GM19372 (cell line): ENCODE measurements around the gene EFR3B.
"Not testable (repeated sequence)": the region's sequence is repeated elsewhere in the genome, so short reads cannot be mapped to it uniquely, and the experiment has no call there.

Experiments used
- ATAC-seq: cut with Tn5 transposase; IDR thresholded peaks from one replicate; pipeline ENCODE4 v1.9.1; 2021; ENCODE audit warnings: mild to moderate bottlenecking, low read depth, moderate library complexity; ENCODE audit not compliant: unreplicated experiment

Gene EFR3B

DNA sequence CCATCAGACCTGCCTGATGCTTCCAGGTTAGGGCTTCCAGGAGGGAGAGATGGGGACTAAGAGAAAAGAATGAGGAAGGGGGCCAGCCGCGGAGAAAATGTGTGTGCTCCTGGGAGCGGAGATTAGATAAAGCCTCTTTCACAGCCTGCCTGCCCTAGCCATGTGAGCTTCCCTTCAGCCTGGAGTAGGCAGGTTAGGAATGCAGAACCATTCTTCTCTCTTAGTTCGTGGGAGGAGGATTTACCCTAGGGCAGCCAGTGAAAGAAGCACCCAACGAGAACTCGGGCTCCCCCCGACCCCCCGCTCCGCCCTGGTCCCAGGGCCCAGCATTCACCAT, 90.4 kb downstream of the EFR3B start:
- no peak for ATAC-seq

DNA sequence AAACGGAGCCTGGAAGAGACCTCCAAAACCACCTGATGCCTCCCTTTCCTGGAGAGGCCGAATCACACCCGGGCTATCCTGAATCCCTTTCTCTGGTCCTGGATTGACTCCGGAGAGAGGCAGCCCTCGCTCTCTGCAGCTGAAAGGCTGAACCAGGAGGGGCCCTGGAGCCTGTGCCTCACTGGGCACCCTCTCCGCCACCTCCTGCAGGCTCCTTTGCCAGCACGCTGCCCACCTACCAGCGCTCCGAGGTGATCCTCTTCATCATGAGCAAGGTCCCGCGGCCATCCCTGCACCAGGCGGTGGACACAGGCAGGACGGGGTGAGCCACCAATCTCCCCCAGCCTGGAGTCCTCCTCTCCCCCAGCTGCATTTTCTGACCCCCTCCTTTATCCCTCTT, 90.8 kb downstream of the EFR3B start:
- ATAC-seq: no peak

DNA sequence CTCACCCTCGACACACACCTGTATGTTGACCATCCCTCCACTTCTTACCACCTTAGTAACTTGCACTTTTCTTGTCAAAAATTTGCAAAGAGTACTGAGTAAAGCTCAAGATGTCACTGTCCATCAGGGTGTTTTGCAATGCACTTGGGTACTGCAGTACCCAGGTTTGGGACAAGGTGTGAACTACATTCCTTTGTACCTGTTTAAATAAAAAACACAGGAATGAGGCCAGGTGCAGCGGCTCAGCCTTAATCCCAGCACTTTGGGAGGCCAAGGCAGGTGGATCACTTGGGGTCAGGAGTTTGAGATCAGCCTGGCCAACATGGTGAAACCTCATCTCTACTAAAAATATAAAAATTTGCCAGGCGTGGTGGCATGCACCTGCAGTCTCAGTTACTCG, 98.7 kb downstream of the EFR3B start:
- ATAC-seq: not testable (repeated sequence)

DNA sequence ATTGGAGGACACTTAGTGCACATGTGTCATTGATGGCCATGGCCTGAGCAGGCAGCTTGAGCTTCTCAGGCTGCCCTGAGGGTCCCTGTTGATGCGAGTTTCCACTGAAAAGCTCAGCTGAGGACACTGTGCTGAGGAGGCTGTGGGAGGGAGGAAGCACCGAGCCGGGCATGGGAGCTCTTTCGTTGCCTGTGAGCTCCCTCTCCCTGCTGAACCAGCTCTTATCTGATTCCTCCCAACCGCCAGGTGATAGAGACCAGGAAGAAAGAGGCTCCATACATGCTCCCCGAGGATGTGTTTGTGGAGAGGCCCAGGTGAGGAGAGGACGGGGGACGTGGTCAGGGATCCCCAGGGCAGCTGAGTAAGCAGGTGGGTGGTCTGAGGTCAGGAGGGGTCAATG, 99.2 kb downstream of the EFR3B start:
- ATAC-seq: no peak

DNA sequence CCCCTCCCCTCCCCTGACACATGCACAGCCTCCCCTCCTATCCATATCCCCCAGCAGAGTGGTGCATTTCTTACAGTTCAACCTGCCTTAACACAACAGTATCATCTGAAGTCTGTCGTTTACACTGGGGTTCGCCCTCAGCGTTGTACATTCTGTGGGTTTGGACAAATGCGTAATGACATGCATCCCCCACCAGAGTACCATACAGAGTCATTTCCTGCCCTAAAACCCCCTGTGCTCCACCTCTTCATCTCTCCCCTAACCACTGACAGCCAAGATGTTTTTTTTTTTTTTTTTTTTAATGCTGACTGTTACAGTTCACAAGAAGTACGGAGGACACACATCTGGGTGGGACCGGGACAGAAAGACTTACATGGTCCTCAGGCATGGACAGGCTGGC, 103.9 kb downstream of the EFR3B start:
- no peak for ATAC-seq

DNA sequence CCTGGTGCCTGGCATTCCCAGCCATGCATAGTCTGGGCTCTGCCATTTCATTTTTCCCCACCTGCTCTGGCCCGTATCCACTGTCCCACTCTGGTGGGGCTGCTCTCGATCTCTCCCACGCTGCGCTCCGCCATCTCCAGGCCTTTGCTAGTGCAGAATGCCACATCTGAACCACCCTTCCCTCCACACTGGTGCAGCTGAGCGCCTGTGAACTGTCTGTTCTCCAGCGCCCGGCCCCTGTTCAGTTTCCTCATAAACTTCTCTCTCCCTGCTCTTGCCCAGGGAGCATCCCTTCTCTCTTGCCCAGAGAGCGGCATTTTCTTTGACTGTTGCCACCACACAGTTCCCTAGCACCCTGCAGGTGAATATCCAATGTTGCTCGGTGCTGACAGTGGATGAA, 105.0 kb downstream of the EFR3B start:
- ATAC-seq: no peak

DNA sequence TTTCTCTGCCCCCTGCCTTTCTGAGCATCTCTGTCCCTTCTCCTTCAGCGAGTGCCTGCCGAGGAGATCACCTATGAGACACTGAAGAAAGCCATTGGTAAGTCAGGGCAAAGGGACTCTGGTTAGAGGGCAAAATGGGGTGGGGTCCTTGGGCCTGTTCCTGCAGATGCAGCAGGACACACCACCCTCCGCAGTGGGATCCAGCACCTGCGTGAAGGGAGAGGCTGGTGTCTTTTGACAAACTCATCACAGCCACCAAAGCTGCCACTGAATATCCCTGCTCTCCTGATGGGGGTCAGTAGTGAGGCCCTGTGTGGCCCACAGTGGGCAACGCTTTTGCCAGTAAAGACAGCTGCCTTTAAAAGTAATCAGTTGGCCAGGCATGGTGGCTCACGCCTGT, 107.8 kb downstream of the EFR3B start:
- ATAC-seq: no peak

DNA sequence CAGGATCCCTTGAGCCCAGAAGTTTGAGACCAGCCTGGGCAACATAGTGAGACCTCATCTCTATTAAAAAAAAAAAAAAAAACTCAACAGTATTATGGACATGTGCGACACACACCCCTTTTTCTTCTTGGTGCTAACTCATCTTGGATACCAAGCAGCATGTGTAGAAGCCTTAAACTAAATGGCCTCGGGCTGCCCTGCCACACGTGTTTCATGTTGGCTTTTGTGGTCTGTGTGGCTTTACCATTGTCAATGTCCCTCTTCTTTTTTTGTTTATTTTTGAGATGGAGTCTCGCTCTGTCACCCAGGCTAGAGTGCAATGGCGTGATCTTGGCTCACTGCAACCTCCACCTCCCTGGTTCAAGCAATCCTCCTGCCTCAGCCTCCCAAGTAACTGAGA, 109.1 kb downstream of the EFR3B start:
- not testable (repeated sequence) for ATAC-seq

DNA sequence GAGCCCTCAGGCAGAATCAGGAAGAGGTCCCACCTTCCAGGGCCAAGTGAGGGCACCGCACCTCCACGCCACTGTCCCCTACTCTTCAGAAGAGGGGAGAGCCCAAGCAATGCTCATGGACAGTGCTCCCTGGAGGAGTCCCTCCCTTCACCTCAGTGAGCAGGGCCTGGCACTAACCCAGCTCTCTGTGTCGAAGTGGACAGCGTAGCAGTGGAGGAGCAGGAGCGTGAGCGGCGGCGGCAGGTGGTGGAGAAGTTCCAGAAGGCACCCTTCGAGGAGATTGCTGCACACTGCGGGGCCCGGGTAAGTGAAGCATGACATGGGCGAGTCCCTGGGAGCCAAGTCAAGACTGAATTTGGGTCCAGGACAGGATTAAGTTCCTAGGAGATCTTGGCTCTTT, 109.8 kb downstream of the EFR3B start:
- no peak for ATAC-seq

DNA sequence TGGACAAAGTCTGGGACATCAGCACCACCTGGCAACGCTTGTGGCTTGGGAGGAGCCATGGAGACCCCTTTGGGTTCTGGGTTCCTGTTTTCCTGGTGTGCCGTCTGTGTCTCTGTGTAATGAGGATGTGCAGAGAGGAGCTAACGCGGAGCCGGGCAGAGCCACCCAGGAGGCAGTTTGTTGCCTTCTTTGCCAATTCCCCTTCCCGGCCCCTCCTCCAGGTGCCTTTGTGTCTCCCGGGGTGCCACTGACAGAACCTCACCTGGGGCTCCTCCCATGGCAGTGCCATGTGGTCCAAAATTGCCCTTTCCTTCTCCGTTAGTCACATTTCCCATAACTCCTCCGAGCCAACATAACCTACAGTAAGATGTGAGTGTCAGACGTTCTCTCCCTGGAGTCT, 113.5 kb downstream of the EFR3B start:
- ATAC-seq: no peak

DNA sequence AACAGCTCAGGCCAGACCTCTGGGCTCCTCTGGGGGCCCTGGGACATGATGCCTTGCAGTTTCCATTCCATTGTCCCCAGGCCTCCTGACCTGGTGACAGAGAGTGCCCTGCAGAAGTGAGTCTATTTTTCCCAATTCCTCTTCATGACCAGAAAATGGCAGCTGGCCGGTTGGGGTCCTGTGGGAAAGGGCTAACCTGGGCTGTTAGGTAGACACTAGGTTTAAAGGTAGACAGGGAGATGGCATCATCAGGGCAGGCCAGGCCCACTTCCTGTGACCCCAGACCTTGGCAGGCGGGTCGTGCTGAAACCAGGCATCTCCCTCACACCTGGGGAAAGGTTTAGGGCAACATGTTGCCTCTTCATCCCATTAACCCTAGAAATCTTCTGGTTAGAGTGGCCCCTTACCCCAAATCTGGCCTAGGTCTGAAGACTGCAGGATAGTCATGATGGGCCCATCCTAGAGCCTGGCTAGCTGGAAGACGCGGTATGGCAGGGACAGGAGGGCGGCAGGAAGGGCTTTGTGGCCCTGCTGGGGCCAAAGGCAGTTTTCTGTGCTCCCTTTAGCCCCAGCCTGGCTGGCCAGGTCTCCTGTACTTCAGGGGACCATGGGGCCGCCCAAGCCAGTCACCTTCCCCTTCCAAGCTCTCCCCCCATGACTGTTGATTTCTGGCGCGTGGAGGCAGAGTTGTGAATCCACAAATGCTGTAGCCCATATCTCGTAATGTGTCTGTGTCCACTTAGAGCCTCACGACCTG, 116.4 kb downstream of the EFR3B start:
- no peak for ATAC-seq

DNA sequence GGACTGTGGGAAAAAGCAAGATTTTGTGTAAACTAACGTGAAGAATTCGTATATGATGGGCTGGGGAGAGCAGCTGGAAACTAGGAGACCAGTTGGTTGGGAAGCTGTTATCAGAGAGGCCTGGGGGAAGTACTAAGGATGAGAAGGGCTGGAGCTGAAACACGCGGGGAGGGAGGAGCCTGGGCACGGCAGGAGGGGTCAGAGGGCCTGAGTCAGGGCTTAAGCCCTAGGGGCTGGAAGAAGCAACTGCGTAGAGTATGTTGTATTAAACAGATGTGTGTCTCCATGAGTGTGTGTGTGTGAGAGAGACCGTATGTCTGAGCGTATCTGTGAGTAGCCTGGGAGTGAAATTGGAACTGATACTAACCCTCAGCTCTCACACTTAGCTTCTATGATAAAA, 118.1 kb downstream of the EFR3B start:
- no peak for ATAC-seq

DNA sequence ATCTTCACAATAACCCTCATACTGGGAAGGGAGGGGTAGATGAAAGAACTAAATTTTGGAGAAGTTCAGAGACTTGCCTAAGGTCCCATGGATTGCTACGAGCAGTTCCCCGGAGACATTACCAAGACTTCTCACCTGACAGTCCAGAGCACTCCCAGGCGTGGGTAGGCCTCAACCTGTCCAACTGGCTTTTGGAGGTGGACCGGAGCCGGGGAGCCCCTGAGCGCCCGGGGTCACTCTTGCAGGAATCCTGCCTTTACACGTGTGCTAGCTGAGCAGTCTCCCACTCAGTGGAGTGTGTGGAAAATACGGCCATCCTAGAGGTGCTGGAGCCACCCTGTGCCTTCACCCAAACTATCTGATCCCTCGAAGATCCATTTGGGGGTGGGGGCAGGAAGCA, 118.5 kb downstream of the EFR3B start:
- ATAC-seq: no peak

DNA sequence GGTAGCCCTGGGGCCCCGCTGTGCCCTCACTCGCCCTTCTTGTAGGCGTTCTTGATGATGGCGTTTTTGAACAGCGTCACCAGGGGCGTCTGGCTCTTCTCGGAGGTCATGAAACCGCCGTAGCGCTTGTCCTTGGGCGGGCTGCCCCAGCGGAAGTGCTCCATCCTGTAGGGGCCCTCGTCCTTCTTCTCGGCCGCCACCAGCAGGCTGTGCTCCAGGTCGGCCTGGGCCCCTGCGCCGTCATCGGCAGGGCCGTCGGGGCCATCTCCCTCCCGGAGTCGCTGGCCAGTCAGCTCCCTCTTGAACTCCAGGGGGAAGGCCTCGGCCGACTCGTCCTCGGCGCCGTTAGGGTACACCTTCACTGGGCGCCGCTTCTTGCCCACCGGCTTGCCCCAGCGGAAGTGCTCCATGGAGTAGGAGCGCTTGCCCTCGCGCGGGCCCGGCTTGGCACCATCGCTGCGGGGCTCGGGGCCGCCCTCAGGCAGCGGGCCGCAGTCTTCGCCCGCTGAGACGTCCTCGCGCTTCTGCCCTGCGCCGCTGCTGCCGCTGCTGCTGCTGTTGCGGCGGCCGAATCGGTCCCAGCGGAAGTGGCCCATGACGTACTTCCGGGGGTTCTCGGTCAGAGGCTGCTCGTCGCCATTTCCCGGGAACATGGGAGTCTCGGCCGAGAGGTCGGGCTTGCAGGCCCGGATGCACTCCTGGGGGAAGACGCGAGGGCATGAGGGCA, 119.3 kb downstream of the EFR3B start:
- no peak for ATAC-seq

DNA sequence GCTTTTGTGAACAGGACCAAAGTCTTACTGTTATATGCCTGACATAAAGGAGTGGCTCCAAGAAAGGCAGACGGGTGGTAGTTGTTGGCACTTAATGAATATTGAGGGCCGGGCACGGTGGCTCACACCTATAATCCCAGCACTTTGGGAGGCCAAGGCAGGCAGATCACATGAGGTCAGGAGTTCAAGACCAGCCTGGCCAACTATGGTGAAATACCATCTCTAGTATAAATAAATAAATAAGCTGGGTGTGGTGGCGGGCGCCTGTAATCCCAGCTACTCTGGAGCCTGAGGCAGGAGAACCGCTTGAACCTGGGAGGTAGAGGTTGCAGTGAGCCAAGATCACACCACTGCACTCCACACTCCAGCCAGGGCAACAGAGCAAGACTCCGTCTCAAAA, 120.2 kb downstream of the EFR3B start:
- ATAC-seq: not testable (repeated sequence)

DNA sequence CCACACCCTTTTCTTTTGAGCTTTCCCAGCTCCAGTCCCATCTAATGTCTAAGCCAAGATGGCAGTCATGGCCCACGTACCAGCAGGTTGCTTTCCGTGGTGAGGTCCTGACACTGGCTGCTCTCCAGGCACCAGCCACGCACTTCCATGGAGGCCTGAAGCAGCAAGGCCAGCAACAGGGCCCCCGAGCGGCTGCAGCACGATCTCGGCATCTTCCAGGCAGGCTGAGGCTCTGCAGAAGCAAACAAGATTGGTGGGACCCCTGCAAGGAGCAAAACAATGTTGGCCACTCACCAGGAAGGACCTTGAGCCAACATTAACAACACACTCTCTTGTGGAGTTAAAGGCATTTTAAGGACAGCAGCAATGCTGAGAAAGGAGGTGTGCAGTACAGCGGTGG, 122.7 kb downstream of the EFR3B start:
- ATAC-seq: no peak

DNA sequence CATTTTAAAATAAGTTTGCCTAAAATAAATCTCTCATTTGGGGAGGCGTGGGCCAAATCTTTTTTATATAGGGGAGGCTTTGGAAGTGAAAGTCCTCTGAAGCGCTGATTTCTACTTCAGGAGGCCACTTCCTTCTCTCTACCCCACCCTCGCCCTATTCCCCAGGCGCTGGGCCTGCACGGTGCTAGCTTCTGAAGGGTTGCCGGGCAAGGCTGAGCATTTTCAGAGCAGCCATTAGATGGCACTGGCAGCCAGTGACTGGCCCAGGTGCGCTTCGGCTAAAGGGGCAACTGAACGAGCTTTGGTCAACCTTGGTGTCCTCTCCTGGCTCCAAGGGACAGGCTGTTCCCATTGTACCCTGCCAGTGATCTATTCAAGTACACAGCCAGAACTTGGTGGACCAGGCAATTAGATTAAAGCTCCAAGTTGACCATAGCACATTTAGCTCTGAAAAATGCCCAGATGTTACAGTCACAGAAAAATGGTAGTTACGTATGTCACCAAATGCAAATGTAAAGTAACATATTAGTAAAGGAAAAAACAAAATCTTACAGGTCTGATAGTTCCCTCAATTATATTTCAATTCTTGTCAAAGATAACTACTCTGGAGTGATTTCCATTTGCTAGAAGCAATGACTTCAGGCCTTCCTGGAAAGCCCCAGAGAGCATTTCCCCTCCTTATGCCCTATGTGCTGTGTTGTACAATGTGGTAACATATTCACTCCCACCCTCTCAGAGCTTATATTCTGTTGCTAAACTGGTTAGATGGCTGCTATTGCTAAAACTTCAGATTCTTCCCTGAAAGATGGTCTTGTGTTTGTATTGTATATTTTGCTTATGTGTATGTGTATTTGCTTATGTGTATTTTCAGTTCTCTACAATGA, 124.4 kb downstream of the EFR3B start:
- ATAC-seq: no peak

DNA sequence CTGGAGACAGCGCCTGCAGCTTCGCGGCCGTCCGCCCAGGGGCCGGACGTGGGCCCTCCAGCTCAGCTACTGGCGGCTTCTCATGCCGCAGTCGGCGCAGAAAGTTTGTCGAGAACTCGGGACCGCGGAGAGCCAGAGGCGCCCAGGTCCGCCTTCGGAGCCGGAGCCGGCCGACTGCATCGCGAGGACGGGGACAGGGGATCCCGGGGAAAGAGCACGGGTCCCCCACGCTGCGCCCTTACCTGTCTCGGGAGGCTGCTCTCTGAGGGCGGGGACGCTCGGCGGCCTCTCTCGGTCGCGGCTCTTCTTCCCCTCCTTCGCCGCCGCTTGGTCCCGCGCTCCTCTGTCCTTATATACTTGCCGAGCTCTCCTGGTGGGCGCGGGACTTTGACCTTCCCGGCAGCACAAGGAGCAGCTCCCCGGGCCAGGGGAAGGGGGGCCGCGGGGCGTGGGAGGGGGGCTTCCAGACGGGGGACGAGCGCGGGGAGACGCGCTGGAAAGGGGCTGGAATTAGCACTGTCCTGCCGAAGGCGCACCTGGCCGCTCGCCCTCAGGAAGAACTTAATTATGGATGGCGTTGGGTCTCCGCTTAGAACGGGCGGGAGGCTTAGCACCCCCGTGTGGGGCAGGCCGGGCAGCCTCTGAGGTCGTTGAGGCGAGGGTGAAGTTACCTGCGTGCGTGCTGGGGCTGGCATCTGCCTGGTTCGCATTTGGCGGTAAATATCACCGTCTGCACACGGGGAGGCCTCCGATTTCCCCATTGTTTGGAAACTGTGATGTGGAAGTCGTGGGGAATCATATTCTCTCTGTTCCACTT, 126.6 kb downstream of the EFR3B start, which contains the start of gene POMC:
POMC (minus strand) TSS at position 325 of the 817 bp plus-strand sequence. CDS start 3,808 bp downstream, outside the sequence.
- no peak for ATAC-seq

DNA sequence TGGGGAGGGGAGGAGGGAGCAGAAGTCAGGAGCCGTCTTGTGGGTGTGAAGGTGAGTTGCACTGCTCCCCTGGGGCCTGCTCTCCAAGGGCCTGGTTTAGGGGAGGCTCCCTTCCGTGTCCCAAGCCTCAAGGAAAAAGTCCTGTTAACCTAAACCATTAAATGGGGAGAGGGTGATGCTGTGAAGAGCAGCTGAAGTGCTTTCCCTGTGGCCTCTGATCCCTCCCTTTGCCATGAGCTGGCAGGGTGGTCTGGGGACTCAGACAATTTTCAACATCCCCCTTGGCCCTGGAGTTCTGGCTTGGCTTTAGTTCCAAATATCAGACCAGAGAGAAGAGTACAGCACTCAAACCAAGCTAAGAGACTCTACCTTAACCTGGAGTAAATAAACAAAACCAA, 127.2 kb downstream of the EFR3B start:
- no peak for ATAC-seq

DNA sequence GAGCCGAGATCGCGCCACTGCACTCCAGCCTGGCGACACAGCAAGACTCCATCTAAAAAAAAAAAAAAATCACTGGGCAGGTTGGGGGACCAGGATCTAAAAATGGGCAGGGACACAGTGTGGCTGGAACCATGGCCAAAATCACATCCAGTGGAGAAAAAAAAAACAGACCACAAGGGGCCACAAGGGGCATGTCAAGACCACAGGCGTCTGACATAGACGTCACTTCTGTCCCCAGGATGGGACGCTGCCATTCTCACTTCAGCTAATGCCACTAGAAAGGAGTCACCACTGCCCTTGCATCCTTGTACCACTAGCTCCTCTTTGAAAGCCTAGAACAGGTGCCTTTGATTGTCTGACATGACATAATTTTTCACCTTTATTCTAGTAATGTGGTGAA, 129.0 kb downstream of the EFR3B start:
- no peak for ATAC-seq
